HG02852 (cell line): ENCODE data around the gene HADHB.
"Not testable (repeated sequence)": the region's sequence is repeated elsewhere in the genome, so short reads cannot be mapped to it uniquely, and the experiment has no call there.

Experiments used
- ATAC-seq: cut with Tn5 transposase; IDR thresholded peaks from one replicate; pipeline ENCODE4 v1.9.1; 2021; ENCODE audit warnings: mild to moderate bottlenecking, moderate library complexity; ENCODE audit not compliant: unreplicated experiment

The HADHB gene

DNA sequence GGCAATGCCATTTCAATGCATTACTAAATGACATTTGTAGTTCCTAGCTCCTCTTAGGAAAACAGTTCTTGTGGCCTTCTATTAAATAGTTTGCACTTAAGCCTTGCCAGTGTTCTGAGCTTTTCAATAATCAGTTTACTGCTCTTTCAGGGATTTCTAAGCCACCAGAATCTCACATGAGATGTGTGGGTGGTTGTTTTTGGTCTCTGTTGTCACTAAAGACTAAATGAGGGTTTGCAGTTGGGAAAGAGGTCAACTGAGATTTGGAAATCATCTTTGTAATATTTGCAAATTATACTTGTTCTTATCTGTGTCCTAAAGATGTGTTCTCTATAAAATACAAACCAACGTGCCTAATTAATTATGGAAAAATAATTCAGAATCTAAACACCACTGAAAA, 45.3 kb downstream of the HADHB start:
- no peak for ATAC-seq

DNA sequence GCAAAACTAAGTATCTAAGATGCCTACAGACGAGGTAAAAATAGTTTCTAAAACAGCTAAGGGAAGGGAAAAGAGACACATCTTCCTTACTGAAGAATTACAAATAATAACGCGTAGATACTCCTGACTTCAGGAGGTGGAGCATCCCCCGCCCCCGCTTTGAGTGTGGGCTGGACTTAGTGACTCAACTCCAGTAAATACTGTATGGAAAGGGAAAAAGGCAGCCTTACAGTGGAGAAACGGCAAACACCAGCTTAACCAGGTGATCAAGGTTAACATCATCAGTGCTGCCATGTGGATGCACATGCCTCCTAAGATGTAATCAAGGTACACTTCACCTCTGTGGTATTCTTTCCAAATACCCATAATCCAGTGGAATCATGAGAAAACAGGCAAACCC, 47.9 kb downstream of the HADHB start:
- no peak for ATAC-seq

- no peak for ATAC-seq
Observed at GRCh38 chr2:26295511-26295910, 50.8 kb downstream of the HADHB start.

DNA sequence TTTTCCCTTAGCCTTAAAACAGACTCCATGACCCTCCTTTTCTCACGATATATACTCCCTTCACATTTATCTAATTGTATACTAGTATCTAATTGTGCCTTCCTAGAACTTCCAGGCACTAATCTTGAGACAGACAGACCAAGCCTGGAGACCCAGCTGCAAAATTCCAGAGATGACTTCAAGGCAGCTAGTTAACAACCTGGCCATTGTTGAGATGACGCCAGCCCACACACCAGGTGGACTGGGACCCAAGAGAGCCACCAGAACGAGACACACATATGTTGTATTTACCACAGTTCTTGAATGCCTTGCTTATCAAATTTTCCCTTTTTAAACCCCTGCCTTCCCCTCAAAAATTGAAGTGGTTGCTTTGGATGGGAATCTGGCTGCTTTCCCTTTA, 52.3 kb downstream of the HADHB start:
- ATAC-seq = no peak

DNA sequence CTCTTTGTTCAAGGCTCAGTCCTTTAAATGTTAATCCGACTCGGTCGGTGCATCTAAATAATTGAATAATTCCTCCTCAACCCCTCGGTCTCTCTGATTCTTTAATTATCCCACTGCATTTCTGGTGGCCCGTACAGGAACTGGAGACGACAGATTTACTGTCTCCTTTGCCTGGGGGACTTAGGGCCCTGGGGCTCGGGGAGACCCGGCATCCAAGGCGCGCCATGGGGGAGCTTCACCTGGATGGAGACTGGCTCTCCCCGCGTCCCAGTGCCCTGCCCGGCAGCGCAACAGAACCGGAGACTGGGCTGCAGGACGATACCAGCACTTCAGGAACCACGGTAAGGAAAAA, 53.5 kb downstream of the HADHB start:
- no peak for ATAC-seq

GRCh38 chr2:26298638-26299393, 54.1 kb downstream of the HADHB start:
- ATAC-seq = no peak

- no peak for ATAC-seq
Observed at GRCh38 chr2:26299471-26300101, 54.8 kb downstream of the HADHB start.

- no peak for ATAC-seq
Observed at GRCh38 chr2:26300234-26300925, 55.6 kb downstream of the HADHB start.

GRCh38 chr2:26302846-26303245, 58.1 kb downstream of the HADHB start:
- no peak for ATAC-seq

DNA sequence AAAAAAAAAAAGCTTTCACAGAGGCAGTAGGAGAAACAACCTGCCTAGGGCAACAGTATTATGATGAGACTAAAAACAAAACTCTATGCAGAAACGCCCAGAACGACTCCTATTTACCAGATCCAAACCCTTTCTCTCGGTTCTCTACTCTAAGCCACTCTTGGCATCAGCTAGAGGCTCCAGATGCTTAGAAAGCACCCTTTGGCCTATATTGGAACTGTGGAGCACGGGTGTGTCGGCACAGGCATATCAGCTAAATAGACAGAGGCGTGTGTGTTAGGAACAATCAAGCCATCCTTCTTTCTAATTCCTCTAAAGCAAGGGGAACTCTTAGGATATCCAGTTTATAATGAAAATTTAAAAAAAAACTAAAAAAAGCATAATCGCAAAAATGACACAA, 60.4 kb downstream of the HADHB start:
- not testable (repeated sequence) for ATAC-seq

- ATAC-seq = no peak
Observed at GRCh38 chr2:26305540-26305939, 60.8 kb downstream of the HADHB start.

GRCh38 chr2:26309921-26310320, 65.2 kb downstream of the HADHB start:
- no peak for ATAC-seq

- ATAC-seq = no peak
Observed at GRCh38 chr2:26312471-26312870, 67.7 kb downstream of the HADHB start.

DNA sequence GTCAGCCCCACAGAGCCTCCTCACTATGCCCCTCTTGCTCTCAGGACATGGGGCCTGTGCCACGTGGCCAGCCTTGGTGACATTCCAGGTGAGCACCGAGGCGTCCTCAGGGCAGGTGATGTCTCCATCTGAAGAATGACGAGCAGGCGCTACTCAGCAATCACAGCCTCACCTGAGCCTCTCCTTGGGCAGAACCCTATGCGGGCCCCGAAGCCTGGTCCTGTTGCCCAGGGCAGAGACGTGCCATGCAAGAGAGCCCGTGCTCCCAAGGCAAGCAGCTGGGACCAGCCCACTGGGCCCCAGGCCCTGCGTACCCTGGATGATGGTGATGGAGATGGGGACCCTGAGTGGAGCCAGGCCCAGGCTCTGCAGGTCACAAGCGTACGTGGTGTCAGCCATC, 68.7 kb downstream of the HADHB start:
- no peak for ATAC-seq

DNA sequence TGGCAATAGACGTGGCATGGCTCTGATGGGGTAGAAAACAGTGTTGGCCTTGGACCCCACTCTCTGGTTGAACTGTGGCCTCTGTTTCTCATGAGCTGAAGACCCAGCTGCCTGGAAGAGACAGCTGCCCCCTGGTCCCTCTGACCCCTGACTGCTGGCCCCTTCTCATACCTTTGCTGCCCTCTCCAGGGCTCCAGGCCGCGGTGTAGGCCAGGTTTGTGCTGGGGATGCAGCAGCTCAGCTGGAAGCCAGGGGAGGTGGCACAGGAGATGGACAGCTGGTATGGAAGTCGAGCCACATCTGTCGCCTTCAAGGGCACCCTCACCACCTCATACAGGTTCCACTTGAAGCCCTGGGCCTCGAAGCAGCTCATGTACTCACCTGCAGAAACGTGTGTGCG, 69.5 kb downstream of the HADHB start:
- ATAC-seq = no peak

DNA sequence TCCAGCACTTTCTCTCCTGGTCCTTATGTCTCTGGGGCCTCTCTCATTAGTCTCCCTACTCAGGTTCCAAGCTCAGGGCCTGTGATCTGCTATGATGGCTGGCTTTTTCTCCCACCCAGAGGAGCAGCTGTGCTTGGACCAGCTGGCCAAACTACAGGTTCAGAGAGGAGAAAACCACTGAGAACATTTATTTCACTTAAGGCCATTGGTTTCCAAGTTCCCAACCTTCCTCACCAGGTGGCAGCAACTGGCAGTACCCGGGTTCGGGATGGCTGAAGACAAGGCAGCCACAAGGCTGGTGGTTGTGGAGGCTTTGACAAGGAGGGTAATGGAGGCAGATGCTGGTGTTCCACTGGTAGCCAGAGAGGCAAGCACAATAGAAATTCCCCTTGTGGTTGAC, 71.3 kb downstream of the HADHB start:
- no peak for ATAC-seq

GRCh38 chr2:26316845-26317244, 72.1 kb downstream of the HADHB start:
- ATAC-seq = no peak

- ATAC-seq = no peak
Observed at GRCh38 chr2:26317377-26318105, 72.8 kb downstream of the HADHB start.

- no peak for ATAC-seq
Observed at GRCh38 chr2:26318950-26319349, 74.2 kb downstream of the HADHB start.

DNA sequence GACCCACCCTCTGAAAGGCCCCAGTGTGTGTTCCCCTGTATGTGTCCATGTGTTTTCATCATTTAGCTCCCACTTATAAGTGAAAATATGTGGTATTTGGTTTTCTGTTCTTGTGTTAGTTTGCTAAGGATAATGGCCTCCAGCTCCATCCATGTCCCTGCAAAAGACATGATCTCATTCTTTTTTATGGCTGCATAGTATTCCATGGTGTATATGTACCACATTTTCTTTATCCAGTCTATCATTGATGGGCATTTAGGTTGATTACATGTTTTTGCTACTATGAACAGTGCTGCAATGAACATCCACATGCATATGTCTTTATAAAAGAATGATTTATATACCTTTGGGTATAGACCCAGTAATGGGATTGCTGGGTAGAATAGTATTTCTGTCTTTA, 79.7 kb downstream of the HADHB start:
- not testable (repeated sequence) for ATAC-seq

- ATAC-seq = no peak
Observed at GRCh38 chr2:26324903-26325302, 80.2 kb downstream of the HADHB start.

DNA sequence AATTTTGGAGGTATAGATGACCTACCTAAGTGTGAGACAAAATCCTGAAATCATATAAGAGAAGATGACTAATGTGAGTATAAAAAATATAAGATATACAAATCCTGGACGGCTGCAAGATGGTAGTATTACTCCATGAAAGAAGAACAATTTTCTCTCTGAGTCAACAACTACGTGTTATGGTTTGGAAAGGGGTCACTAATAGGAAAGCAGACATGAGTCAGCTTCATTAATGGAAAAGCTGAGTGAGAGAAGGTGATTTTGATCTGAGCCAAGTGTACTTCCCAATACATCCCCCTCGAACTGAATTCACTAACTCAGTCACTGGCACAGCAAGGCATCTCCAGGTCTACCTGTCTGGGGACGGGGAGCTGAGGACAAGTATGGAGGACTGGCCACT, 81.1 kb downstream of the HADHB start:
- no peak for ATAC-seq
